ENCODE data around the gene MUC16. TPM values are rescaled to one million over a fixed set of nuclear protein-coding genes. Genes with fewer than 3 reads are reported as not detected.
"Not testable (repeated sequence)": the region's sequence is repeated elsewhere in the genome, so short reads cannot be mapped to it uniquely, and the experiment has no call there.

MUC16 gene
- total RNA-seq, 2 experiments from 2014 or later, result under 0.01 TPM; not detected in 1

GRCh38 chr19:9054207-9054606 lies 44.0 kb upstream of the MUC16 start:
- no peaks in the 10 kb centered on the region for H3K36me3 ChIP-seq (ENCODE audit: insufficient read depth, low read length)
- intact Hi-C loops (cut with micrococcal nuclease; ENCODE audit: unreplicated experiment), result no loop called here
- no peak overlapping the region for H3K4me2 ChIP-seq (ENCODE audit: low read length)
- ChIA-PET POLR2A (no interaction called here), CTCF (ENCODE audit: unreplicated experiment) (no interaction called here)
- H3K4me3 ChIP-seq (ENCODE audit: low read depth, low read length, poor library complexity, severe bottlenecking), result no peak overlapping the region
- H3K27ac ChIP-seq (ENCODE audit: low read depth, low read length, poor library complexity, severe bottlenecking), result no peak overlapping the region
- H3K9me3 ChIP-seq (ENCODE audit: low read length), result no peaks in the 10 kb centered on the region
- no peaks in the 10 kb centered on the region for H3K9me2 ChIP-seq (ENCODE audit: insufficient read depth, low read length)
- no peak for DNase-seq (ENCODE audit: low spot score)
- H3K4me1 ChIP-seq (ENCODE audit: insufficient read depth, low read length, poor library complexity, severe bottlenecking), result no peaks in the 10 kb centered on the region
- no peak overlapping the region for H2AFZ ChIP-seq (ENCODE audit: low read length)
- H3K79me2 ChIP-seq (ENCODE audit: insufficient read depth, low read depth, low read length), result no peaks in the 10 kb centered on the region
- no TSS peak for BruUV-seq (replicated peaks)
- no peak for TF ChIP-seq EZH2phosphoT487 (IDR thresholded peaks at IDR 0.05; ENCODE audit: borderline replicate concordance, low read depth, low read length)
- no peak for TF ChIP-seq CTCF (conservative IDR thresholded peaks at IDR 0.05; ENCODE audit: low read length)
- H4K20me1 ChIP-seq (ENCODE audit: insufficient read depth, low read length), result no peaks in the 10 kb centered on the region

GRCh38 chr19:9053674-9054073 lies 43.5 kb upstream of the MUC16 start:
- H3K27ac ChIP-seq (ENCODE audit: low read depth, low read length, poor library complexity, severe bottlenecking); BruUV-seq (replicated peaks); H2AFZ ChIP-seq (ENCODE audit: low read length); H4K20me1 ChIP-seq (ENCODE audit: insufficient read depth, low read length); CTCF ChIA-PET (ENCODE audit: unreplicated experiment); POLR2A ChIA-PET; H3K36me3 ChIP-seq (ENCODE audit: insufficient read depth, low read length); H3K4me3 ChIP-seq (ENCODE audit: low read depth, low read length, poor library complexity, severe bottlenecking); H3K9me2 ChIP-seq (ENCODE audit: insufficient read depth, low read length); H3K4me2 ChIP-seq (ENCODE audit: low read length); H3K9me3 ChIP-seq (ENCODE audit: low read length); H3K4me1 ChIP-seq (ENCODE audit: insufficient read depth, low read length, poor library complexity, severe bottlenecking); intact Hi-C loops (cut with micrococcal nuclease; ENCODE audit: unreplicated experiment); H3K79me2 ChIP-seq (ENCODE audit: insufficient read depth, low read depth, low read length); DNase-seq (ENCODE audit: low spot score): not testable (repeated sequence)

GRCh38 chr19:9052894-9053293 lies 42.7 kb upstream of the MUC16 start:
- no peaks in the 10 kb centered on the region for H3K36me3 ChIP-seq (ENCODE audit: insufficient read depth, low read length)
- H3K9me2 ChIP-seq (ENCODE audit: insufficient read depth, low read length), result no peaks in the 10 kb centered on the region
- no peak overlapping the region for H2AFZ ChIP-seq (ENCODE audit: low read length)
- no peaks in the 10 kb centered on the region for H3K9me3 ChIP-seq (ENCODE audit: low read length)
- CTCF ChIA-PET (ENCODE audit: unreplicated experiment), result no interaction called here
- H3K4me3 ChIP-seq (ENCODE audit: low read depth, low read length, poor library complexity, severe bottlenecking), result no peak overlapping the region
- POLR2A ChIA-PET, result interaction anchor here (0.6 kb wide), 1 partner anchor 9 kb away, joined by 7 read pairs; no protein-coding TSS in a partner anchor
- no peak for DNase-seq (ENCODE audit: low spot score)
- H3K27ac ChIP-seq (ENCODE audit: low read depth, low read length, poor library complexity, severe bottlenecking), result no peak overlapping the region
- TF ChIP-seq EZH2phosphoT487 (IDR thresholded peaks at IDR 0.05; ENCODE audit: borderline replicate concordance, low read depth, low read length) (no peak), CTCF (conservative IDR thresholded peaks at IDR 0.05; ENCODE audit: low read length) (no peak)
- H3K4me2 ChIP-seq (ENCODE audit: low read length), result no peak overlapping the region
- intact Hi-C loops (cut with micrococcal nuclease; ENCODE audit: unreplicated experiment), result no loop called here
- no peaks in the 10 kb centered on the region for H4K20me1 ChIP-seq (ENCODE audit: insufficient read depth, low read length)
- no TSS peak for BruUV-seq (replicated peaks)
- H3K79me2 ChIP-seq (ENCODE audit: insufficient read depth, low read depth, low read length), result no peaks in the 10 kb centered on the region
- H3K4me1 ChIP-seq (ENCODE audit: insufficient read depth, low read length, poor library complexity, severe bottlenecking), result no peaks in the 10 kb centered on the region

Measured in OCI-LY7 (cell line).